Left lung (tissue), 10 donors: ENCODE data around the gene TEDC1. TPM values are rescaled to one million over a fixed set of nuclear protein-coding genes. Genes with fewer than 3 reads are reported as not detected.

Source experiments
- ATAC-seq: fragments of 200-7000 bp; cut with Tn5 transposase; one replicate; pipeline ENCODE4 v1.9.1; 2020; ENCODE audit warnings: moderate library complexity
- DNase-seq, 4 donors: peaks; one replicate each; pipeline ENCODE4 v3.0.0-alpha.2; 2013 to 2020
- H3K27ac ChIP-seq, 2 donors: fragments of 200-600 bp; sonication (generic) in 1 of 2; one replicate each; pipeline versions ENCODE4 v1.5.0 to v1.8.0; 2020 to 2021
- H3K27me3 ChIP-seq, 2 donors: fragments of 200-600 bp; sonication (generic) in 1 of 2; one replicate each; pipeline versions ENCODE4 v1.5.0 to v1.8.0; 2020 to 2021
- H3K36me3 ChIP-seq, 2 donors: fragments of 200-600 bp; sonication (generic) in 1 of 2; one replicate each; pipeline versions ENCODE4 v1.5.0 to v1.8.0; 2020 to 2021
- H3K4me1 ChIP-seq, 2 donors: fragments of 200-600 bp; one replicate each; pipeline ENCODE4 v1.8.0; 2021
- H3K4me3 ChIP-seq, 2 donors: fragments of 200-600 bp; sonication (generic) in 1 of 2; one replicate each; pipeline versions ENCODE4 v1.5.0 to v1.8.0; 2020 to 2021; ENCODE audit warnings: mild to moderate bottlenecking in 1 of 2
- H3K9me3 ChIP-seq, 2 donors: fragments of 200-600 bp; sonication (generic) in 1 of 2; one replicate each; pipeline versions ENCODE4 v1.5.0 to v1.8.0; 2020 to 2021
- intact Hi-C, 2 donors: fragments of 100-400 bp; cut with DNase I; formaldehyde crosslinking; loops; one replicate each; pipeline versions ENCODE4 v1.11.2 to v1.14.2; 2022
- polyA plus RNA-seq, 6 donors: library from polyadenylated mRNA; unstranded; fragments of 120-200 nt; gene quantifications; one replicate each; pipeline ENCODE4 v1.2.1, GENCODE V29; 2013; ENCODE audit not compliant: insufficient read length in 6 of 6
- total RNA-seq, 2 donors: library from RNA; stranded (reverse); fragmentation: NEBNext Ultra II Directional; extraction: Animal tissue kit (Norgen Biotek cat#: 25700); gene quantifications; one replicate each; pipeline ENCODE4 v1.2.1, GENCODE V29; 2021
- TF ChIP-seq, protein P1 (sequence below), 2 donors: fragments of 200-600 bp; sonication (generic) in 1 of 2; IDR thresholded peaks; one replicate each; pipeline versions ENCODE4 v1.5.0 to v1.8.0; 2021; ENCODE audit warnings: antibody characterized with exemption in 2 of 2
- donor health status: DM: no; HTN: yes; CAD: no.
- donor health status: DM: no; HTN: no; CAD: no.

The TEDC1 gene
- total and polyA plus RNA-seq, 8 donors: 5.9 to 16.8 (median 8.8) TPM

GRCh38 chr14:105532735-105533141 is 41.7 kb downstream of the TEDC1 start:
- Histone ChIP-seq H3K4me3 (no peak overlapping the region), H3K36me3 (no peaks in the 10 kb centered on the region), H3K27ac (no peak overlapping the region), H3K27me3 (peaks cover 15 to 62% of the 10 kb centered on the region in 2 donors), H3K4me1 (peaks cover 3 to 28% of the 10 kb centered on the region in 2 donors), H3K9me3 (no peaks in the 10 kb centered on the region)
- DNase-seq: no peak
- TF ChIP-seq, protein P1, sequence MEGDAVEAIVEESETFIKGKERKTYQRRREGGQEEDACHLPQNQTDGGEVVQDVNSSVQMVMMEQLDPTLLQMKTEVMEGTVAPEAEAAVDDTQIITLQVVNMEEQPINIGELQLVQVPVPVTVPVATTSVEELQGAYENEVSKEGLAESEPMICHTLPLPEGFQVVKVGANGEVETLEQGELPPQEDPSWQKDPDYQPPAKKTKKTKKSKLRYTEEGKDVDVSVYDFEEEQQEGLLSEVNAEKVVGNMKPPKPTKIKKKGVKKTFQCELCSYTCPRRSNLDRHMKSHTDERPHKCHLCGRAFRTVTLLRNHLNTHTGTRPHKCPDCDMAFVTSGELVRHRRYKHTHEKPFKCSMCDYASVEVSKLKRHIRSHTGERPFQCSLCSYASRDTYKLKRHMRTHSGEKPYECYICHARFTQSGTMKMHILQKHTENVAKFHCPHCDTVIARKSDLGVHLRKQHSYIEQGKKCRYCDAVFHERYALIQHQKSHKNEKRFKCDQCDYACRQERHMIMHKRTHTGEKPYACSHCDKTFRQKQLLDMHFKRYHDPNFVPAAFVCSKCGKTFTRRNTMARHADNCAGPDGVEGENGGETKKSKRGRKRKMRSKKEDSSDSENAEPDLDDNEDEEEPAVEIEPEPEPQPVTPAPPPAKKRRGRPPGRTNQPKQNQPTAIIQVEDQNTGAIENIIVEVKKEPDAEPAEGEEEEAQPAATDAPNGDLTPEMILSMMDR (IDR thresholded peaks at IDR 0.05): no peak
- intact Hi-C loops: no loop called here
- ATAC-seq: no peak

- TF ChIP-seq, protein P1 (IDR thresholded peaks at IDR 0.05): no peak
- no peak overlapping the region for H3K27ac ChIP-seq
- peaks cover 0 to 24% of the 10 kb centered on the region in 2 donors for H3K4me1 ChIP-seq
- H3K27me3 ChIP-seq: peaks cover 11 to 62% of the 10 kb centered on the region in 2 donors
- no peak for DNase-seq
- no peaks in the 10 kb centered on the region for H3K9me3 ChIP-seq
- ATAC-seq: no peak
- intact Hi-C loops: no loop called here
- no peak overlapping the region for H3K4me3 ChIP-seq
- no peaks in the 10 kb centered on the region for H3K36me3 ChIP-seq
Measured at GRCh38 chr14:105533391-105533790, 42.3 kb downstream of the TEDC1 start.

DNA sequence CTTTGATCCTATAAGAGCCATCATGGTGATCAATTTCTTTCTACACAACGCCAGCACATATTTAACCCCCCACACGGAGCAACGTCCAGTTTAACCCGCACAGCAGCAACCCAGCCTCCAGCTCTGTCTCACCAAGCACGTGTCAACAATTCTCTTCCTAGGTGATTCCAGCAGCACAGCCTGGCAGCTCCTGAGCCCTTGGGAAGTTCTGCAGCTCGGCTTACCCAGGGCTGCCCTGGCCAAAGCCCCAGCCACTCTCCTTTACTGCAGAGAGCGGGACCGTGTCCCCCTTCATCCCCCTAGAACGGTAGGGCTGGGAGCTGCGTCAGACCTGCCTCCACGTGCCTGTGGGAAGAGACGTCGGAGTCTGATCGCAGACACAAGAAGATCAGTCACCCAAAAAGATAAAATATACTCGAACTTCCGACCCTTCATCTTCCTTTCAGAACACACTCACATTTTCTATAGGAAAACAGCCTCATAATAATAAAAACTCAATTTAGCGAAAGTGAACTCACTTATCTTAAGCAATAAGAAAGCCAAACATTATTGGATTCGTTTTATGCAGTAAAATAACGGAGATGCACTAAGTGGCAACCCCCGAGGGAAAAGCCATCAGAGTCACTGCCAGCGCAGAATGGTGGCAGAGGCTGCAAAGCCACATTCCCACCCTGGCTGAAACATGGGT is 42.9 kb downstream of the TEDC1 start:
- H3K36me3 ChIP-seq: no peaks in the 10 kb centered on the region
- H3K27me3 ChIP-seq: peaks cover 7 to 62% of the 10 kb centered on the region in 2 donors
- peaks cover 0 to 18% of the 10 kb centered on the region in 2 donors for H3K4me1 ChIP-seq
- ATAC-seq (no peak), DNase-seq (no peak)
- H3K27ac ChIP-seq: no peak overlapping the region
- H3K4me3 ChIP-seq: no peak overlapping the region
- H3K9me3 ChIP-seq: no peaks in the 10 kb centered on the region
- TF ChIP-seq, protein P1 (IDR thresholded peaks at IDR 0.05): no peak
- intact Hi-C loops: no loop called here

DNA sequence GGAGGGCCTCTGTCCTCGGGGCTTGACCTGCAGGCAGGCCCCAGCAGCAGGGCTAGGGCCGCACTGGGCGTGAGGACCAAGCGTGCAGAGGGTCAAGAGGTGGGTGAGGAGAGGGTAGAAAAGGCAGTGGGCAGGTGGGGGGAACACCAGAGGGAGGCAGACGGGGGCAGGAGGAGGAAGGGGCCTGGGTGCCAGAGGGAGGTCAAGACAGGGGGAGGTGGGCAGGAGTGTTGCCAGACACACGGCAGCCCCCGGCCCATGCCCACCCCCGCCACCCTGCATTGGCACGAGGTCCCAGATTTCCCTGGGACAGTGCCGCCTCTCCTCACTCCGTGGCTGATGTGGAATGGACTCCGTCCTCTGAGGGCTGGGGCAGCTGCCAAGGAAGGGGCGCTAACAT is 43.5 kb downstream of the TEDC1 start:
- peaks cover 3 to 60% of the 10 kb centered on the region in 2 donors for H3K27me3 ChIP-seq
- ATAC-seq (no peak), DNase-seq (no peak)
- no peak overlapping the region for H3K27ac ChIP-seq
- intact Hi-C loops: no loop called here
- TF ChIP-seq, protein P1 (IDR thresholded peaks at IDR 0.05): no peak
- H3K4me1 ChIP-seq: peaks cover 0 to 12% of the 10 kb centered on the region in 2 donors
- H3K4me3 ChIP-seq: no peak overlapping the region
- no peaks in the 10 kb centered on the region for H3K9me3 ChIP-seq
- no peaks in the 10 kb centered on the region for H3K36me3 ChIP-seq

GRCh38 chr14:105536051-105536450 is 45.0 kb downstream of the TEDC1 start:
- H3K4me3 ChIP-seq: no peak overlapping the region
- H3K36me3 ChIP-seq: no peaks in the 10 kb centered on the region
- peaks cover 0 to 6% of the 10 kb centered on the region in 2 donors for H3K4me1 ChIP-seq
- peaks cover 0 to 54% of the 10 kb centered on the region in 2 donors for H3K27me3 ChIP-seq
- TF ChIP-seq, protein P1 (IDR thresholded peaks at IDR 0.05): no peak
- intact Hi-C loops: no loop called here
- ATAC-seq: no peak
- H3K9me3 ChIP-seq: no peaks in the 10 kb centered on the region
- DNase-seq: no peak
- H3K27ac ChIP-seq: no peak overlapping the region
